Sigmoid colon (tissue), 7 donors: Measurements from ENCODE around the gene GBF1. TPM values are rescaled to one million over a fixed set of nuclear protein-coding genes. Genes with fewer than 3 reads are reported as not detected.

Experiments used
- DNase-seq: peaks from one replicate; pipeline ENCODE4 v3.0.0-alpha.2; 2019
- H3K27ac ChIP-seq, 4 donors: fragments of 200-600 bp; sonication (generic); one replicate each; pipeline ENCODE4 v1.5.1; 2016 to 2019; ENCODE audit warnings: mild to moderate bottlenecking in 1 of 4
- H3K27me3 ChIP-seq, 3 donors: fragments of 200-600 bp; sonication (generic); one replicate each; pipeline ENCODE4 v1.5.1; 2019; ENCODE audit warnings: mild to moderate bottlenecking in 1 of 3
- H3K36me3 ChIP-seq, 4 donors: fragments of 200-600 bp; sonication (generic); one replicate each; pipeline ENCODE4 v1.5.1; 2016 to 2019
- H3K4me1 ChIP-seq, 4 donors: fragments of 200-600 bp; sonication (generic); one replicate each; pipeline ENCODE4 v1.5.1; 2017 to 2019
- H3K4me3 ChIP-seq, 4 donors: fragments of 200-600 bp; sonication (generic); one replicate each; pipeline ENCODE4 v1.5.1; 2017 to 2019; ENCODE audit warnings: mild to moderate bottlenecking in 2 of 4, moderate library complexity in 1 of 4
- H3K9me3 ChIP-seq, 4 donors: fragments of 200-600 bp in 3 of 4; sonication (generic) in 3 of 4; one replicate each; pipeline versions ENCODE4 v1.5.1 to v1.6.1; 2013 to 2019
- EP300 ChIP-seq, 4 donors: sonication (generic); formaldehyde crosslinking; IDR thresholded peaks; one replicate each; pipeline ENCODE4 v1.6.1; 2017; ENCODE audit warnings: antibody characterized with exemption in 4 of 4
- POLR2A ChIP-seq, 2 donors: fragments of 450-650 bp; IDR thresholded peaks; one replicate each; pipeline ENCODE4 v1.6.1; 2016; ENCODE audit warnings: antibody characterized with exemption in 2 of 2, mild to moderate bottlenecking in 2 of 2, moderate library complexity in 2 of 2
- POLR2AphosphoS5 ChIP-seq, 4 donors: sonication (generic); formaldehyde crosslinking; IDR thresholded peaks; one replicate each; pipeline ENCODE4 v1.6.1; 2017; ENCODE audit warnings: antibody characterized with exemption in 4 of 4
- WGBS, 2 donors: extraction: QIAGEN DNeasy Blood & Tissue Kit; methylation state at CpG; one replicate each; pipeline ENCODE4 v1.1.7; 2013; 5-methylcytosine and 5-hydroxymethylcytosine counted together
- intact Hi-C: fragments of 100-400 bp; cut with DNase I; formaldehyde crosslinking; loops from one replicate; pipeline ENCODE4 v1.15.1; 2023
- polyA plus RNA-seq, 3 donors: library from polyadenylated mRNA; stranded (reverse); fragments of 200-250 nt; gene quantifications; one replicate each; pipeline ENCODE4 v1.2.3, GENCODE V29; 2013
- total RNA-seq, 4 donors: library from RNA; depleted of rRNA; stranded (reverse); fragments of >200 nt; gene quantifications; one replicate each; pipeline ENCODE4 v1.1.0, GENCODE V29; 2016
- TF ChIP-seq, protein P1 (sequence below), 4 experiments: fragments of 450-650 bp in 3 of 4; fragments of 200-600 bp in 1 of 4; IDR thresholded peaks; one replicate each; pipeline ENCODE4 v1.5.1; 2016 to 2019; ENCODE audit warnings: antibody characterized with exemption in 4 of 4, mild to moderate bottlenecking in 3 of 4, moderate library complexity in 2 of 4
- donor health status: healthy with polysubstance abuse.
- donor health status: Bipolar disorder and iron deficiency.
- donor health status: healthy.

Gene GBF1
- total and polyA plus RNA-seq, 7 donors: 8.4 to 38.2 (median 18.5) TPM

DNA sequence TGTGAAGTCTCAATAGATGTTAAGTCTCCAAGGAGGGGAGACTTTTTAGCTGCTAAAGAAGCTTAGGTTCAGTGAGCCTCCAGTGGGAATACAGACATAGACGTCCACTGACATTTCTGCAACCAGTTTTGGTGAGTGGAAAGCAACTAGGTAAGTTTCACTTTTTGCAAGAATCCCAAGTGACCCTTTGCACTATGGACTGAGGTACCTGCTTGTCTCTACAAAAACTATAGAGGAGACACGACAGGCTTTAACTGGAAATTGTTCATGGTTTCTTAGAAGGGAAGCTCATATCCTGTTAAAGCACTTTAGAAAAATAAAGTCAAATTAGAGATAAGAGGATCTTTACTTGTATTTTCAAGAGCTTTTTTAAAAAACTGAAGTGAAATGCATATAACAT, 38.6 kb downstream of the GBF1 start:
- no peak for DNase-seq
- no peaks in the 10 kb centered on the region for H3K9me3 ChIP-seq
- 61 to 77% methylated on average over 2 of the region's 2 CpGs for WGBS, 2 donors
- TF ChIP-seq EP300 (IDR thresholded peaks at IDR 0.05): no peak
- no peak for TF ChIP-seq POLR2A (IDR thresholded peaks at IDR 0.05)
- no peak for TF ChIP-seq POLR2AphosphoS5 (IDR thresholded peaks at IDR 0.05)
- TF ChIP-seq, protein P1, sequence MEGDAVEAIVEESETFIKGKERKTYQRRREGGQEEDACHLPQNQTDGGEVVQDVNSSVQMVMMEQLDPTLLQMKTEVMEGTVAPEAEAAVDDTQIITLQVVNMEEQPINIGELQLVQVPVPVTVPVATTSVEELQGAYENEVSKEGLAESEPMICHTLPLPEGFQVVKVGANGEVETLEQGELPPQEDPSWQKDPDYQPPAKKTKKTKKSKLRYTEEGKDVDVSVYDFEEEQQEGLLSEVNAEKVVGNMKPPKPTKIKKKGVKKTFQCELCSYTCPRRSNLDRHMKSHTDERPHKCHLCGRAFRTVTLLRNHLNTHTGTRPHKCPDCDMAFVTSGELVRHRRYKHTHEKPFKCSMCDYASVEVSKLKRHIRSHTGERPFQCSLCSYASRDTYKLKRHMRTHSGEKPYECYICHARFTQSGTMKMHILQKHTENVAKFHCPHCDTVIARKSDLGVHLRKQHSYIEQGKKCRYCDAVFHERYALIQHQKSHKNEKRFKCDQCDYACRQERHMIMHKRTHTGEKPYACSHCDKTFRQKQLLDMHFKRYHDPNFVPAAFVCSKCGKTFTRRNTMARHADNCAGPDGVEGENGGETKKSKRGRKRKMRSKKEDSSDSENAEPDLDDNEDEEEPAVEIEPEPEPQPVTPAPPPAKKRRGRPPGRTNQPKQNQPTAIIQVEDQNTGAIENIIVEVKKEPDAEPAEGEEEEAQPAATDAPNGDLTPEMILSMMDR (IDR thresholded peaks at IDR 0.05): no peak
- intact Hi-C loops: no loop called here
- H3K36me3 ChIP-seq: no peaks in the 10 kb centered on the region
- H3K4me1 ChIP-seq: peaks cover 0 to 21% (median 13%) of the 10 kb centered on the region in 4 donors
- H3K27ac ChIP-seq: no peak overlapping the region
- no peaks in the 10 kb centered on the region for H3K27me3 ChIP-seq
- no peak overlapping the region for H3K4me3 ChIP-seq

DNA sequence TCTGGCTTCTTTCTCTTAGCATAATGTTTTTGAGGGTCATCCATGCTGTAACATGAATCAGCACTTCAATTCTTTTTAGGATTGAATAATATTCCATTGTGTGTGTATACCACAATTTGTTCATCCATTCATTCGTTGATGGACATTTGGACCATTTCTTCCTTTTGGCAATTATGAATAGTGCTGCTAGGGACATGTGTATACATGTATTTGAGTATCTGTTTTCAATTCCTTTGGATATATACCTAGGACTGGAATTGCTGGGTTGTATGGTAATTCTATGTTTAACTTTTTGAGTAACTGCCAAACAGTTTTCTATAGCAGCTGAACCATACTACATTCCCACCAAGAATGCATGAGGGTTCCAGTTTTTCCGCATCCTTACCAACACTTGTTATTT, 39.2 kb downstream of the GBF1 start:
- WGBS, 2 donors: 91 to 98% methylated on average over 2 of the region's 2 CpGs
- intact Hi-C loops: no loop called here
- no peaks in the 10 kb centered on the region for H3K9me3 ChIP-seq
- TF ChIP-seq, protein P1 (IDR thresholded peaks at IDR 0.05): no peak
- TF ChIP-seq POLR2AphosphoS5 (IDR thresholded peaks at IDR 0.05) (no peak), POLR2A (IDR thresholded peaks at IDR 0.05) (no peak), EP300 (IDR thresholded peaks at IDR 0.05) (no peak)
- DNase-seq: no peak
- H3K36me3 ChIP-seq: no peaks in the 10 kb centered on the region
- no peak overlapping the region for H3K27ac ChIP-seq
- no peaks in the 10 kb centered on the region for H3K27me3 ChIP-seq
- peaks cover 0 to 21% (median 13%) of the 10 kb centered on the region in 4 donors for H3K4me1 ChIP-seq
- no peak overlapping the region for H3K4me3 ChIP-seq

DNA sequence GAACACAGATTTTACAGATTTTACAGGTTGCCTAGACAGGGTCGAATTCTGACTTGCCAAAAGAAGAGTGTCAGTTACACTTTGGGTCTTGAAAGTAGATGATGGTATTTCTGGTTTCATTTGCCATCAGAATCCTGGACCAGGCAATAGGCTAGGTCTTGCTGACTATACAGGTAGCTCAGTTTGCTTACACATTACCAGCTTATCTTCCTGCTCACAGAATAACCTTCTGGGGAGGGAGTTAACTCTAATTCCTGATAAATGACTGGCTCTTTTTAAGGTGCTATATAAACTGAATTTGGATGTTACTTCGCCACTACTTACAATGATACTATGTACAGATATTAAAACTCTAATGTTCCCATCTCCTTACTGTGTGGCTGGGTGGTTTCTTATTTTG, 39.8 kb downstream of the GBF1 start:
- Histone ChIP-seq H3K4me3 (no peak overlapping the region), H3K27me3 (no peaks in the 10 kb centered on the region), H3K36me3 (no peaks in the 10 kb centered on the region), H3K27ac (no peak overlapping the region), H3K9me3 (no peaks in the 10 kb centered on the region), H3K4me1 (peaks cover 0 to 15% (median 11%) of the 10 kb centered on the region in 4 donors)
- intact Hi-C loops: no loop called here
- no peak for DNase-seq
- TF ChIP-seq POLR2A (IDR thresholded peaks at IDR 0.05) (no peak), POLR2AphosphoS5 (IDR thresholded peaks at IDR 0.05) (no peak), EP300 (IDR thresholded peaks at IDR 0.05) (no peak)
- TF ChIP-seq, protein P1 (IDR thresholded peaks at IDR 0.05): no peak
- 92 to 93% methylated on average over 2 of the region's 2 CpGs for WGBS, 2 donors

DNA sequence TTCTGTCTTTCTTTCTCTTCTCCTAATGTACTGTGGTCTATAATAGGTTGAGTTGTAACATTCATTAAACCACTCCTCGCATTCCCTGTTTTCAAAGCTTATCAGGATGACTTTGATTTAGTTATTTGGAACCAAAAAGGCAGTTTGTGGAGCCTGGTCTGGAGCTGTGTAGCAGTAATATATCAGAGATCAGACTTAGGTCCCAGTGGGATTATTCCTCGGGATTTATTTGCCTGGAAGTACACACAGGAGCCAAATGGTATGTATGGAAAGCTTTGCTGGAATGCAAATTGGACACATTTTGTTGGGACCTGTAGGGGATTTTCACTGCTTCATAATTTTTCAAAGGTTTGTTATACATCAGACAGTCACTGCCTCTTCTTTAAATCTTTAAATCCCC, 40.9 kb downstream of the GBF1 start:
- intact Hi-C loops: no loop called here
- DNase-seq: no peak
- H3K9me3 ChIP-seq: no peaks in the 10 kb centered on the region
- WGBS, 2 donors: 77 to 84% methylated on average over 2 of the region's 2 CpGs
- TF ChIP-seq, protein P1 (IDR thresholded peaks at IDR 0.05): no peak
- TF ChIP-seq POLR2A (IDR thresholded peaks at IDR 0.05) (no peak), EP300 (IDR thresholded peaks at IDR 0.05) (no peak), POLR2AphosphoS5 (IDR thresholded peaks at IDR 0.05) (no peak)
- H3K27me3 ChIP-seq: no peaks in the 10 kb centered on the region
- H3K4me1 ChIP-seq: peaks cover 0 to 8% (median 5%) of the 10 kb centered on the region in 4 donors
- no peaks in the 10 kb centered on the region for H3K36me3 ChIP-seq
- no peak overlapping the region for H3K27ac ChIP-seq
- H3K4me3 ChIP-seq: no peak overlapping the region

DNA sequence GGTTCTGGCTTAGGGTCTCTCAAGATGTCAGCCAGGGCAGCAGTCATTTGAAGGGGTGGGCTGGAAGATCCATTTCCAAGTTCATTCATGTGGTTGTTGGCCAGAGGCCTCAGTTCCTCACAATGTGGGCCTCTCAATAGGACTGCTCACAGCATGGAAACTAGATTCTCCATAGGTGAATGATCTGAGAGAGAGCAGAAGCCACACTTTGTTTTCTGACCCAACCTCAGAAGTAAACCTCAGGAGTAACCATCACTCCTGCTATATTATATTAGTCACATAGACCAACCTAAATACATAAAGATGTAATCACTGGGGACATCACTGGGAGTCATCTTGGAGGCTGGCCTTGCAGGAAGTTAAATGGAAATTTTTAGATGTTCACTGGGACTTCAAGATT, 42.2 kb downstream of the GBF1 start:
- H3K36me3 ChIP-seq: no peaks in the 10 kb centered on the region
- peaks cover 0 to 13% (median 8%) of the 10 kb centered on the region in 4 donors for H3K4me1 ChIP-seq
- no peak for DNase-seq
- H3K9me3 ChIP-seq: no peaks in the 10 kb centered on the region
- no peak overlapping the region for H3K4me3 ChIP-seq
- no peak overlapping the region for H3K27ac ChIP-seq
- no peak for TF ChIP-seq POLR2A (IDR thresholded peaks at IDR 0.05)
- TF ChIP-seq EP300 (IDR thresholded peaks at IDR 0.05): no peak
- no peak for TF ChIP-seq POLR2AphosphoS5 (IDR thresholded peaks at IDR 0.05)
- TF ChIP-seq, protein P1 (IDR thresholded peaks at IDR 0.05): no peak
- intact Hi-C loops: no loop called here
- H3K27me3 ChIP-seq: no peaks in the 10 kb centered on the region
